Heart left ventricle (tissue), 13 donors: ENCODE measurements around the gene SMARCC1.

ENCODE experiments used
- CTCF ChIP-seq, 12 donors: fragments of 200-600 bp; sonication (generic) in 4 of 12; IDR thresholded peaks; one replicate each; pipeline versions ENCODE4 v1.5.0 to v1.8.0; 2018 to 2022; ENCODE audit warnings: antibody characterized with exemption in 12 of 12, mild to moderate bottlenecking in 5 of 12
- POLR2A ChIP-seq, 2 donors: fragments of 450-650 bp; IDR thresholded peaks; one replicate each; pipeline ENCODE4 v1.6.1; 2017; ENCODE audit warnings: antibody characterized with exemption in 2 of 2, mild to moderate bottlenecking in 2 of 2, moderate library complexity in 2 of 2
- donor health status: ischemic (EF 13 %, LVEDD 7.1; RV severe dilation, severe dysfunction).
- donor health status: DM: no; HTN: yes; CAD: no.
- donor health status: DM: no; HTN: no; CAD: no.
- donor health status: ischemic (EF 25% LVEDD 6.9; RV normal size, moderate dysfunction).
- donor health status: ischemic (EF 25% LVEDD 5.7; RV mildly dilated, moderate dysfunction).
- donor health status: ischemic (EF 35%, LVEDD 5.7; RV mildly dilated, moderate dysfunction).
- donor health status: nonischemic (EF 11% LVEDD 7.7; RV severe dilation, severe dysfunction).
- donor health status: DM: yes; HTN: yes; CAD: no.
- donor health status: PGD.
- donor health status: ischemic (EF 29% LVEDD 5.4; RV normal size, mild dysfunction).
- donor health status: nonischemic (EF 23%, LVEDD 6.1; RV moderate dilation, normal function).

GRCh38 chr3:47714606-47715005 is 67.1 kb downstream of the SMARCC1 start:
- no peak for TF ChIP-seq CTCF (IDR thresholded peaks at IDR 0.05)
- no peak for TF ChIP-seq POLR2A (IDR thresholded peaks at IDR 0.05)
